ENCODE results near the gene SCART1.
"Not testable (repeated sequence)": the region's sequence is repeated elsewhere in the genome, so short reads cannot be mapped to it uniquely, and the experiment has no call there.

SCART1 gene

DNA sequence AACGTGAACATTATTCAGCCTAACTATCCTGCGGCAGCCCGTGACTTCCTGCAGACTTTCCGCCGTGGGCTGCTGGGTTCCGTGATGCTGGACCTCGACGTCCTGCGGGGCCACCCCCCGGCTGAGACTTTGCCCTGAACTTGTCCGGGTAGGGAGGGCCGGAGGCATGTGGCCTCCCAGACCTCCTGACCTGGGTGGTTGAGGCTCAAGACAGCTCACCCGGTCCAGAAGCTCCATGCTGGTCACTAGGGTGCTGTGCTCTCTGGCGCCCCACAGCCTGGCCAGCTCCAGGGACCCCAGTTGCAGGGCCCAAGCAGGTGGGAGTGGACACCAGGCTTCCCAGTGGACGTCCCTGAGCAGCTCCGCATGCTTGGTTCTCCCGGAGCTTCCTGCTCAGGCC is 33.7 kb upstream of the SCART1 start:
- Histone ChIP-seq H3K27me3 (ENCODE audit: control insufficient read depth in 5 of 5, insufficient read depth in 4 of 5, low read length in 5 of 5) (peaks cover 0 to 12% (median 11%) of the 10 kb centered on the region in 5 donors), H3K4me1 (ENCODE audit: control insufficient read depth in 5 of 5, insufficient read depth in 5 of 5, low read length in 5 of 5) (peaks cover 0 to 10% (median 7%) of the 10 kb centered on the region in 5 donors), H3K27ac (ENCODE audit: low read depth, low read length) (no peak overlapping the region), H3K9ac (ENCODE audit: low read length in 5 of 5) (no peak overlapping the region), H3K4me3 (ENCODE audit: low read depth in 1 of 5, low read length in 5 of 5) (no peak overlapping the region), H3K36me3 (ENCODE audit: control insufficient read depth in 5 of 5, insufficient read depth in 5 of 5, low read length in 5 of 5) (peaks cover 0 to 43% (median 28%) of the 10 kb centered on the region in 5 donors), H3K9me3 (ENCODE audit: control insufficient read depth in 5 of 5, low read length in 5 of 5) (no peaks in the 10 kb centered on the region)

DNA sequence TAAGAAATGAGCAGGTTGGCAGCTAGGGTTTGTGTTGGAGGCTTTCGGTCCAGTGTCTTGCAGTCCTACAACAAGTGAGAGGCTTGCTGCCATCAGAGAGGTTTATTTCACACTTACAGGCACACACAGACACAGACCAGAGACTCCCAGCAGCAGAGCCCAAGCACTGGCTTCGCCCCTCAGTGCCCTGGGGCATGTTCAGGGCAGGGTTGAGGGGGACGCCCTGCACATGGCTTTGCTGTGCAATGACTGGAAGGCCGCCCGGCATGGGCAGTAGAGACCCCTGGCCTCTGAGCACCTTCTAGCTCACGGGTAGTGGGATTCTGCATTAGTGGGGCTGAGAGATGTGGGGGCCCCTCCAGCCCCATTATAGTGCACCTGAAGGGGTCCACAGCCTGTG is 33.2 kb upstream of the SCART1 start:
- Histone ChIP-seq H3K9ac (ENCODE audit: low read length in 5 of 5) (no peak overlapping the region), H3K36me3 (ENCODE audit: control insufficient read depth in 5 of 5, insufficient read depth in 5 of 5, low read length in 5 of 5) (peaks cover 0 to 37% (median 27%) of the 10 kb centered on the region in 5 donors), H3K4me3 (ENCODE audit: low read depth in 1 of 5, low read length in 5 of 5) (no peak overlapping the region), H3K4me1 (ENCODE audit: control insufficient read depth in 5 of 5, insufficient read depth in 5 of 5, low read length in 5 of 5) (peaks cover 0 to 10% (median 7%) of the 10 kb centered on the region in 5 donors), H3K27ac (ENCODE audit: low read depth, low read length) (no peak overlapping the region), H3K27me3 (ENCODE audit: control insufficient read depth in 5 of 5, insufficient read depth in 4 of 5, low read length in 5 of 5) (peaks cover 0 to 12% (median 11%) of the 10 kb centered on the region in 5 donors), H3K9me3 (ENCODE audit: control insufficient read depth in 5 of 5, low read length in 5 of 5) (no peaks in the 10 kb centered on the region)

DNA sequence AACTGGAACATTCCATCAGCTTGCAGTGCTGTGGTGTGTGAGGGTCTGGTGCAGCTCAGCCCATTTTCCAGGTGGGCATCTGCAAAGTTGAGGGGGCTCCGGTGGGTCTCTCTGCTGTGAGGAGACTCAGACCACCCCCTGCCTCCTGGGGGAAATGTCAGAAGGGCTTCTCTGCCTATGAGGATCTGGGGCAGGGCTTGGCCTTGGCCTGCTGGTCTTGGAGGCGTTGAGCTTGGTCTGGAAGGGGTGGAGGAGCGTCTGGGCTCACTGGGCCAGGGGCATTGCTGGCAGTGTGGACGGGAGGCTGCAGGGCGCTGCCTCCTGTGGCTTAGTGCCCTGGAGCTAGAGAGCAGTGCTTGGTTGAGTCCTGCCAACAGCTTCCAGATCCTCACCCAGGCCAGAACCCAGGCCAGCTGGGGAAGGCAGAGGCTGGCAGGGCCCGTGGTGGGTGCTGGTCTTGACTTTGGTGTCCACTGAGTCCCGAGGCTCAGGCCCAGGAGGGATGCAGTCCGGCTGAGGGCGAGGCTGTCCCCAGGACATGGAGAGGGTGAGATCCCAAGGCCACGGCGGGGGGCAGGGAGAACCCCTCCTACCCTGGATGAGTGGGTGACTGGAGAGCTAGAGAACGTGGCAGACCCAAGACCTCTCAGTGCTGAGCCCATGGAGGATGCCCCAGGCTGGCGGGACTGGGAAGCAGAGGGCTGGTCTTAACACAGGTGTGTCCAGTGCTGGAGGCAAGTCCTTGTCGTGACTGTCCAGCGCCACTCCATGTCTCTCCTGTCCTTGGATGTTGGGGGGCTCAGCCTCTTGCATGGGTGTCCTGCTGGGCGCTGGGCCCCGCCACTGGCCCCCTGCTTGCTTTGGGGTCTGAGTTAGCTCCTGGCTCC is 32.2 kb upstream of the SCART1 start:
- Histone ChIP-seq H3K9ac (ENCODE audit: low read length in 5 of 5) (no peak overlapping the region), H3K4me1 (ENCODE audit: control insufficient read depth in 5 of 5, insufficient read depth in 5 of 5, low read length in 5 of 5) (peaks cover 0 to 10% (median 7%) of the 10 kb centered on the region in 5 donors), H3K36me3 (ENCODE audit: control insufficient read depth in 5 of 5, insufficient read depth in 5 of 5, low read length in 5 of 5) (peaks cover 0 to 33% (median 27%) of the 10 kb centered on the region in 5 donors), H3K9me3 (ENCODE audit: control insufficient read depth in 5 of 5, low read length in 5 of 5) (no peaks in the 10 kb centered on the region), H3K27me3 (ENCODE audit: control insufficient read depth in 5 of 5, insufficient read depth in 4 of 5, low read length in 5 of 5) (peaks cover 0 to 12% (median 11%) of the 10 kb centered on the region in 5 donors), H3K27ac (ENCODE audit: low read depth, low read length) (no peak overlapping the region), H3K4me3 (ENCODE audit: low read depth in 1 of 5, low read length in 5 of 5) (no peak overlapping the region)

DNA sequence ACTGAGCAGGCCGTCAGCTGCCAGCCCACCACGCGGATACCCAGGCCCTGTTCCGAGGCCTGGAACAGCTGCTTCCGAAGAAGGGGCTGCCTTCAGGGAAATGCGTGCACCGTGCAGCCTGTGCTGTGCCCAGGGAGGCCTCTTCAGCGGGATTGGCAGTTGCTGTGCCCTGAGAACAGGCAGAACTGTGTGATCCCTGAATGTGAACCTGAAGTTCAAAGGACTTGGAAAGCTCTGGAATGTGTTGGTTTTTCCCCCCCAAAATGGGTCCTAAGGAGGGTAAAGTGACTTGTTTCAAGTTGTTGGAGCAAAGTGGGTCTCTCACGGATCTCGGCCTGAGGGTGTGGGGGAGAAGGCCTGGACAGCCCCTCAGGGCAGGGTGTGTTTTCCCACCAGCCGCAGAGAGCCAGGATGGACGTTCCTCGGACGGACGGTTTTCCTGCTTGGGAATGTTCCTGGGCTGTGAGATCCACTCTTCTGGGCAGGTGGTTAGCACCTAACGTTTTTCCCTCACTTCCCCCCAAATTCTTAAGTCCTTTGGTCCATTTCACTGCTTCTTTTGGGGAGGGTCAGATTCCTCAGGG is 31.4 kb upstream of the SCART1 start:
- H3K4me1 ChIP-seq (ENCODE audit: control insufficient read depth in 5 of 5, insufficient read depth in 5 of 5, low read length in 5 of 5) = peaks cover 0 to 10% (median 7%) of the 10 kb centered on the region in 5 donors
- H3K27me3 ChIP-seq (ENCODE audit: control insufficient read depth in 5 of 5, insufficient read depth in 4 of 5, low read length in 5 of 5) = peaks cover 0 to 12% (median 11%) of the 10 kb centered on the region in 5 donors
- H3K27ac ChIP-seq (ENCODE audit: low read depth, low read length) = no peak overlapping the region
- H3K9ac ChIP-seq (ENCODE audit: low read length in 5 of 5) = no peak overlapping the region
- peaks cover 0 to 33% (median 27%) of the 10 kb centered on the region in 5 donors for H3K36me3 ChIP-seq (ENCODE audit: control insufficient read depth in 5 of 5, insufficient read depth in 5 of 5, low read length in 5 of 5)
- no peak overlapping the region for H3K4me3 ChIP-seq (ENCODE audit: low read depth in 1 of 5, low read length in 5 of 5)
- no peaks in the 10 kb centered on the region for H3K9me3 ChIP-seq (ENCODE audit: control insufficient read depth in 5 of 5, low read length in 5 of 5)

DNA sequence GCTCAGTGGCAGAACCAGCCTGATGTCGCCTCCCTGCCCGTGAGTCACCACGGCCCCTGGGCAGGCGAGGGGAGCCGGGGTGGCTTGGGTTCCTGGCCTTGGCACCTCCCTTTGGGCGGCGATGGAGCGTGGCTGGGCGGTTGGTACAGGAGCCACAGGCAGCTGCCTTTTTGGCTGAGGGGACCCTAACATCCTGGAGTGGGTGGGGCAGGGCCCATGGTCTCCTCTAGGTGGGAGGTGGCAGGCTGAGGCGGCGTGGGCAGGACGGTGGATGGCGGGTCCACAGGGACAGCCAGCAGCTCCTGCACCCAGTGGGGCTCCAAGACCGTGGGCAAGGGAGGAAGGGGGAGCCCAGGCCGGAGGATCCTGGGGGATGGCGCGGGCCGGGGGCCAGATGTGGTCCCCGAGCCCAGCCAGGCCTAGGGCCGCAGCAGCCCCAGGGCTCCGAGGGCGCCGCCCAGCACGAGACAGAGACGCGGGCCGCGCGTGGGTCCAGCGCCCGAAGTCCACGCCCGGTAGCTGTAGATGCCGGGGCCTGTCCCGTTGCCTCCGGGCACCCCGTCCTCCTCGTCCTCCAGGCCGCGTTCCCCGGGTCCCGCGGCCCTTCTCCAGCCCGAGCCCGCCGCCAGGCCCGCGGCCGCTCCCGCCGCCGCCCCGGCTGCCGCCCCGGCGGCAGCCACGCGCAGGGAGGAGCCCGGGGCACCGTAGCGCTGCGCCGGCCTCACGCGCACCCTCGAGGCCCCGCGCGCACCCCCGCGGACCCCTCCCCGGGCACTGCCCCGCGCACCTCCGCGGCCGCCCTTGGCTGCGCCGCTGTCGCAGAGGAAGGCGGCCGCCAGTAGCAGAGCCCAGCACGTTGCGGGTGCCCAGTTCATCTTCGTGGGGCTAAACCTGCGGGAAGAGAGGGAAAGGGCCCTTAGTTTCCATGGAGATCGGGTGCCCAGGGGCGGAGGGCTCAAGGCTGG is 30.7 kb upstream of the SCART1 start:
- peaks cover 0 to 10% (median 7%) of the 10 kb centered on the region in 5 donors for H3K4me1 ChIP-seq (ENCODE audit: control insufficient read depth in 5 of 5, insufficient read depth in 5 of 5, low read length in 5 of 5)
- no peak overlapping the region for H3K27ac ChIP-seq (ENCODE audit: low read depth, low read length)
- H3K9ac ChIP-seq (ENCODE audit: low read length in 5 of 5) = no peak overlapping the region
- no peaks in the 10 kb centered on the region for H3K9me3 ChIP-seq (ENCODE audit: control insufficient read depth in 5 of 5, low read length in 5 of 5)
- peaks cover 0 to 12% (median 11%) of the 10 kb centered on the region in 5 donors for H3K27me3 ChIP-seq (ENCODE audit: control insufficient read depth in 5 of 5, insufficient read depth in 4 of 5, low read length in 5 of 5)
- H3K4me3 ChIP-seq (ENCODE audit: low read depth in 1 of 5, low read length in 5 of 5) = no peak overlapping the region
- peaks cover 0 to 33% (median 27%) of the 10 kb centered on the region in 5 donors for H3K36me3 ChIP-seq (ENCODE audit: control insufficient read depth in 5 of 5, insufficient read depth in 5 of 5, low read length in 5 of 5)

DNA sequence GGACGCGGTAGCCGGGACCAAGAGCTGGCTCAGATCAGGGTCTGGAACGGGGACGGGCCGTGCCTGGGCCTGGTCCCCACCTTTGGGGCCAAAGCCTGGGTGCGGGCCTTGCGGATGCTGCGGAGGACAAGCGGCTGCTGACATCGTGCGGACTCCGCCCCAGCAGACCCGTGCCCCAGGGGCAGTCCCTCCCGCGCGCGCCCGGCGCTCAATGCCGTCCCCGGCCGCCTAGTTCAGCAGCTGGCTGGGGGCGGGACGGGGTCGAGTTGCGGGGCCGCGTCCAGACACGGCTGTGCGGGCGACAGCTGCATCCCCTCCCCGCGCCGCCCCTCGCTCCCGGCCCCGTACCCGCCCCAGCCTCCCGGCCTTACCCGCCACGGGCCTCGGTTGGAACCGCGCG is 29.6 kb upstream of the SCART1 start:
- H3K9ac ChIP-seq (ENCODE audit: low read length in 5 of 5); H3K27ac ChIP-seq (ENCODE audit: low read depth, low read length); H3K4me3 ChIP-seq (ENCODE audit: low read depth in 1 of 5, low read length in 5 of 5); H3K9me3 ChIP-seq (ENCODE audit: control insufficient read depth in 5 of 5, low read length in 5 of 5): not testable (repeated sequence)
- peaks cover 0 to 24% (median 21%) of the 10 kb centered on the region in 5 donors for H3K36me3 ChIP-seq (ENCODE audit: control insufficient read depth in 5 of 5, insufficient read depth in 5 of 5, low read length in 5 of 5)
- peaks cover 0 to 12% (median 11%) of the 10 kb centered on the region in 5 donors for H3K27me3 ChIP-seq (ENCODE audit: control insufficient read depth in 5 of 5, insufficient read depth in 4 of 5, low read length in 5 of 5)
- peaks cover 0 to 10% (median 7%) of the 10 kb centered on the region in 5 donors for H3K4me1 ChIP-seq (ENCODE audit: control insufficient read depth in 5 of 5, insufficient read depth in 5 of 5, low read length in 5 of 5)

DNA sequence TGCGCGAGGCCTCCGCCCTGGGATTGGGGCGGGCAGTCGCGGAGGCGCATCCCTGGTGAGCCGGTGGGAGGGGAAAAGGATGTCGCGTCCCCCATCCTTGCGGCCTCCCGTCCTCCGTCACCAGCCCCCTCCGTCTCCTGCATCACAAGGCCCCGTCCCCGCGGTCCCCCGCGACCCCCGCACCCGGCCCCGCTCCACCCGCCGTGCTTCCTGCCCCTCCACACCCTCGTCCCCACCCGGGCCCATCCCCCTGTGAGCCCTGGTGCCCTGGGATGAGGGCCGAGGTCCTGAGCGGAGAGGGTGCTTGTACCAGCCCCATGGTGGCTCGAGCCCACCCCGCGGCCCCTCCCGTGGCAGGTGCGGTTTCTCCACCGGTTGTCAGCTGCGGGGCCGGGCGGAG is 29.1 kb upstream of the SCART1 start, which contains the start of gene SPRN:
Gene SPRN (minus strand): TSS at position 25 of the 400 bp plus-strand sequence. CDS start 944 bp downstream, outside the sequence.
- H3K9me3 ChIP-seq (ENCODE audit: control insufficient read depth in 5 of 5, low read length in 5 of 5); H3K27ac ChIP-seq (ENCODE audit: low read depth, low read length); H3K9ac ChIP-seq (ENCODE audit: low read length in 5 of 5); H3K4me3 ChIP-seq (ENCODE audit: low read depth in 1 of 5, low read length in 5 of 5): not testable (repeated sequence)
- peaks cover 0 to 12% (median 11%) of the 10 kb centered on the region in 5 donors for H3K27me3 ChIP-seq (ENCODE audit: control insufficient read depth in 5 of 5, insufficient read depth in 4 of 5, low read length in 5 of 5)
- H3K4me1 ChIP-seq (ENCODE audit: control insufficient read depth in 5 of 5, insufficient read depth in 5 of 5, low read length in 5 of 5) = peaks cover 0 to 10% (median 7%) of the 10 kb centered on the region in 5 donors
- H3K36me3 ChIP-seq (ENCODE audit: control insufficient read depth in 5 of 5, insufficient read depth in 5 of 5, low read length in 5 of 5) = peaks cover 0 to 19% (median 16%) of the 10 kb centered on the region in 5 donors

DNA sequence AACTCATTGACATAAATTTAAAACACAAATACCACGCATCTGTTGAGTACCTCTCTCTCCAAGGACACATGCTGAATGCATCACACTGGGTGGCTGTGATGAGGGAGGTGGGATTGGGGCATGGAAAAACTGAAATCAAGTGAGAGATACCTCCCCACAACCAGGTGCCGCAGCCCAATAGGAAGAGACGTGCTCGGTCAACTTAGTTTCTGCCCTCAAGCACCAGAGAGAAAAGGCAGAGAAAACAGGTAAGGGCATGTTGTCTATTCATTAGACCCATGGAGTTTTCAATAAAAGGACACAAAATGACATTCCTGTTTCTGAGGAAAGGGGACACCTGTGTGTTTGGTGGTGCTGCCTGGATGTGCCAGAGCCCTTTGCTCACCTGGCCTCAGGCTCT is 24.2 kb upstream of the SCART1 start:
- not testable (repeated sequence) for H3K4me1 ChIP-seq (ENCODE audit: control insufficient read depth in 5 of 5, insufficient read depth in 5 of 5, low read length in 5 of 5); H3K27ac ChIP-seq (ENCODE audit: low read depth, low read length); H3K9ac ChIP-seq (ENCODE audit: low read length in 5 of 5); H3K4me3 ChIP-seq (ENCODE audit: low read depth in 1 of 5, low read length in 5 of 5); H3K27me3 ChIP-seq (ENCODE audit: control insufficient read depth in 5 of 5, insufficient read depth in 4 of 5, low read length in 5 of 5); H3K36me3 ChIP-seq (ENCODE audit: control insufficient read depth in 5 of 5, insufficient read depth in 5 of 5, low read length in 5 of 5)
- H3K9me3 ChIP-seq (ENCODE audit: control insufficient read depth in 5 of 5, low read length in 5 of 5) = peaks cover 0 to 10% (median 7%) of the 10 kb centered on the region in 5 donors

DNA sequence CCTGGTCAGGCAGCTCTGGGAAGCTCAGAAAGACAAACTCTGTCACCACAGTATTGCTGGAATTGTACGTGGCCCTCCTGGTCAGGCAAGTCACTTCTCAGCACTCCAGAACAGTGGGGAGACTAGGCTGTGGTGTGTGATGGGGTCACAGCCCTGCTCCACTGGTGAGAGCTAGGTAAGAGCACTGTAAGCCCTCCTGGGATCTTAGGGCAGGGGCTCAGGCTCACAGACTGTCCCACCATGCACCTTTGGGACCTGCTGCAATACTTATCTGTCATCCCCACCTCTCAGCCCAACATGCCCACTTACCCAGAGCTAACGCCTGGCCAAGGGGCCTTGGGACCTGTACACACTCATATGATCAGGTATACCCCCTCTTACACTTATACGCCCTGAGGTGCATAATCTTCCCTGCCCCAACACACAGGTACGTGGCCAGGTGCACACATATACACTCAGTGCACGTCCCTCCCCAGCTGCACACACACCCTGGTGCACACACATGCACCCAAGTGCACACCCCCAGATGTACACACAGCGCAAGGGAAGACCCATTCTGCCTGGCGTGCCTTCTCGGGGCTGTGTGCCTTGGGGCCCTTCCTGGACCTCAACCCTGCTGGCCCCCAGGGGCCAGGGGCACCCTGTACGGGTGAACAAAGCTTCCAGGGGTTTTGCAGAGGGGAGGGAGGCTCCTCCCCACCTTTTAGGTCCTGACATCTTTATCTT is 21.7 kb upstream of the SCART1 start:
- not testable (repeated sequence) for H3K27me3 ChIP-seq (ENCODE audit: control insufficient read depth in 5 of 5, insufficient read depth in 4 of 5, low read length in 5 of 5); H3K9ac ChIP-seq (ENCODE audit: low read length in 5 of 5); H3K4me1 ChIP-seq (ENCODE audit: control insufficient read depth in 5 of 5, insufficient read depth in 5 of 5, low read length in 5 of 5); H3K4me3 ChIP-seq (ENCODE audit: low read depth in 1 of 5, low read length in 5 of 5); H3K27ac ChIP-seq (ENCODE audit: low read depth, low read length); H3K36me3 ChIP-seq (ENCODE audit: control insufficient read depth in 5 of 5, insufficient read depth in 5 of 5, low read length in 5 of 5)
- peaks cover 0 to 10% (median 7%) of the 10 kb centered on the region in 5 donors for H3K9me3 ChIP-seq (ENCODE audit: control insufficient read depth in 5 of 5, low read length in 5 of 5)
